Measurements from ENCODE around the gene PICALM. TPM values are rescaled to one million over a fixed set of nuclear protein-coding genes. Genes with fewer than 3 reads are reported as not detected.

Gene PICALM
- total RNA-seq, 1 donor from 2014 or later, result 125 TPM

DNA sequence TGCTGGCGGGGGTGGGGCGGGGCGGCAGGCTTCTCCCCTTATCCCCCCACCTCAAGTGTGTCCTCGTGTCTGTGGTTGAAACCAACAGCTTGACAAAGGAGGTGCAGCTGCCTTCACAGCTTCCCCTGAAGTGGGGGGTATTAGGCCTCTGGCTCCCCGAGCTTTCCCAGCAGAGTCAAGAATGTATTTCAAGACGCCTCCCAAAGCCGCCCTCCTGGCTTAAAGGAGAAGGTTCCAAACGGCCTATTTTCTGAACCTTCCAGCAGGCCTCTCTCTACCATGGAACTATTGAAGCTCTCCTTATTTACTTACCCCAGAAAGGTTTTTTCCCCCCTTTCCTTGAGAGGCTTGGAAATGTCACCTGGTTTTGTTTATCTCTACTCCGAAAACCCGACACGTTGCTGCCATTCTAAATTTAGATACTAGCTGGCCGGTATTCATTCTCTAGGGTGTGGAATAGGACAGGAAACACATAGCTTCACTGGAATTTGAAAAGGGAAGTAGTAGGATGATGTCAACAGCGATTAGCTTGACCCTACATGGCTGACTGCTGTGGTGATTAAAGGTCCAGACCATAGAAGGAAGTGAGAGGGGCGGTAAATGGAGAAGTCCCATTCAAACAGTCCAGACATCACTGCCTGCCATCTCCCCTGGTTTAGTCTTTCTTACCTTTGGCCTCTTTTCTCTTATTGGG lies 671 bp upstream of the PICALM start:
- Mint-ChIP-seq H3K27me3 (ENCODE audit: unreplicated experiment) (peaks cover 16% of the 10 kb centered on the region), H3K4me1 (ENCODE audit: unreplicated experiment) (peaks cover 34% of the 10 kb centered on the region), H3K9me3 (ENCODE audit: unreplicated experiment) (no peaks in the 10 kb centered on the region)

GRCh38 chr11:86068138-86068871 lies 579 bp downstream of the PICALM start:
- no peak for TF ChIP-seq CTCF (IDR thresholded peaks at IDR 0.05; ENCODE audit: unreplicated experiment)
- DNase-seq (ENCODE audit: low spot score), result peak; percentile 43
- Mint-ChIP-seq H3K27me3 (ENCODE audit: unreplicated experiment) (peaks cover 16% of the 10 kb centered on the region), H3K27ac (ENCODE audit: unreplicated experiment) (peak overlapping the region; percentile 98), H3K4me1 (ENCODE audit: unreplicated experiment) (peaks cover 44% of the 10 kb centered on the region), H3K4me3 (ENCODE audit: unreplicated experiment) (peak overlapping the region; percentile 98), H3K36me3 (ENCODE audit: low read depth, unreplicated experiment) (peaks cover 16% of the 10 kb centered on the region), H3K9me3 (ENCODE audit: unreplicated experiment) (no peaks in the 10 kb centered on the region)

More for the DNA sequence above, 671 bp upstream of the PICALM start:
- peaks cover 16% of the 10 kb centered on the region for H3K36me3 Mint-ChIP-seq (ENCODE audit: low read depth, unreplicated experiment)
- TF ChIP-seq CTCF (IDR thresholded peaks at IDR 0.05; ENCODE audit: unreplicated experiment), result no peak
- DNase-seq (ENCODE audit: low spot score), result peak; percentile 30
- peak overlapping the region; percentile 92 for H3K4me3 Mint-ChIP-seq (ENCODE audit: unreplicated experiment)
- peak overlapping the region; percentile 99 for H3K27ac Mint-ChIP-seq (ENCODE audit: unreplicated experiment)

DNA sequence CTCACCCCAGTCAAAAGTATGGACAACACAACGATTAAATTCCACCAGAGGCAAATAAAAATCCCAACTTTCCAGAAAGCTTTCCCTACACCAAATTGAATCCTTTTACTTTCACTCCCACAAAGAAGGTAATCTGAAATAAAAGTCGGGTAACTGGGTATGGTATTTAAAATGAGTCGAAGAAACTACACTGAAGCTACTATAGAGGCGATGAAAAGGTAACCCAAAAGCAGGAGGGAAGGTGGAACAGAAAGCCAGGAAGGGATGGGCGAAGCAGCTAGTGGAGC lies 1.1 kb downstream of the PICALM start:
- peaks cover 16% of the 10 kb centered on the region for H3K27me3 Mint-ChIP-seq (ENCODE audit: unreplicated experiment)
- no peak for TF ChIP-seq CTCF (IDR thresholded peaks at IDR 0.05; ENCODE audit: unreplicated experiment)
- no peaks in the 10 kb centered on the region for H3K9me3 Mint-ChIP-seq (ENCODE audit: unreplicated experiment)
- peak overlapping the region; percentile 98 for H3K27ac Mint-ChIP-seq (ENCODE audit: unreplicated experiment)
- DNase-seq (ENCODE audit: low spot score), result no peak
- H3K4me1 Mint-ChIP-seq (ENCODE audit: unreplicated experiment), result peaks cover 48% of the 10 kb centered on the region
- H3K36me3 Mint-ChIP-seq (ENCODE audit: low read depth, unreplicated experiment), result peaks cover 16% of the 10 kb centered on the region
- peak overlapping the region; percentile 98 for H3K4me3 Mint-ChIP-seq (ENCODE audit: unreplicated experiment)

GRCh38 chr11:86067009-86067850 lies 1.7 kb downstream of the PICALM start:
- no peak for DNase-seq (ENCODE audit: low spot score)
- Mint-ChIP-seq H3K27me3 (ENCODE audit: unreplicated experiment) (peaks cover 16% of the 10 kb centered on the region), H3K27ac (ENCODE audit: unreplicated experiment) (peak overlapping the region; percentile 98), H3K9me3 (ENCODE audit: unreplicated experiment) (no peaks in the 10 kb centered on the region), H3K4me3 (ENCODE audit: unreplicated experiment) (peak overlapping the region; percentile 98), H3K4me1 (ENCODE audit: unreplicated experiment) (peaks cover 50% of the 10 kb centered on the region), H3K36me3 (ENCODE audit: low read depth, unreplicated experiment) (peaks cover 16% of the 10 kb centered on the region)
- TF ChIP-seq CTCF (IDR thresholded peaks at IDR 0.05; ENCODE audit: unreplicated experiment), result no peak
